Inflammatory macrophage (primary cell): ENCODE results near the gene NKAIN4.
"Not testable (repeated sequence)": the region's sequence is repeated elsewhere in the genome, so short reads cannot be mapped to it uniquely, and the experiment has no call there.

Source experiments
- DNase-seq, 2 donors: peaks; one replicate each; pipeline ENCODE4 v3.0.0-alpha.2; 2020 to 2022

NKAIN4 gene

DNA sequence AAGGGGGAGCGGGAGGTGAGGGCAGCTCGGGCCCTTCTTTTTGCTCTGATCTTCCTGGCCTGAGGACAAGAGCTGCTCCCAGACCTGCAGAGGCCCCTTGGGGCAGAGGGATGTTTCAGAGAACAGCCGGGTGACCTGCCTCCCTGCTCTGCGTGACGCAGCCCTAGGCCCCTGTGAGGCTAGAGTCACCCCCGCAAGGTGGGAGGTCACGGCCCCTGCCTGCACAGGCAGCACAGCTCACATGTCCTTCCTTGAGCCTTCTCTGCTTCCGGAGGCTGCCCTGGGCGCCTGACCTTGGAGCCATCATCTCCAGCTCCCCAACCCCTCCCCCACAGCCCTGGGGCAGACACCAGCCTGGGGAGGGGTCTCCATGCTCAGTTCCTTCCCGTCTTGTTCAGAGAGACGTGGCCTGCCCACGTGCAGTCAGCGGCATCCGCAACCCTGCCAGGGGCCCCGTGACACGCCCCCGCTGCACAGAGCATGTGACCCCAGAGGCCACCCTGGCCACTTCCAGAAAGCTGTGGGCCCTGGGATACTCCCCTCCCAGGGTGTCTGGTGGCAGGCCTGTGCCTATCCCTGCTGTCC lies 18.8 kb downstream of the NKAIN4 start, which contains the start of gene BIRC7:
Gene BIRC7 (plus strand): TSS at position 507 of the 585 bp plus-strand sequence. CDS start 192 bp downstream, outside the sequence.
- peak; percentile 17 to 69 for DNase-seq

DNA sequence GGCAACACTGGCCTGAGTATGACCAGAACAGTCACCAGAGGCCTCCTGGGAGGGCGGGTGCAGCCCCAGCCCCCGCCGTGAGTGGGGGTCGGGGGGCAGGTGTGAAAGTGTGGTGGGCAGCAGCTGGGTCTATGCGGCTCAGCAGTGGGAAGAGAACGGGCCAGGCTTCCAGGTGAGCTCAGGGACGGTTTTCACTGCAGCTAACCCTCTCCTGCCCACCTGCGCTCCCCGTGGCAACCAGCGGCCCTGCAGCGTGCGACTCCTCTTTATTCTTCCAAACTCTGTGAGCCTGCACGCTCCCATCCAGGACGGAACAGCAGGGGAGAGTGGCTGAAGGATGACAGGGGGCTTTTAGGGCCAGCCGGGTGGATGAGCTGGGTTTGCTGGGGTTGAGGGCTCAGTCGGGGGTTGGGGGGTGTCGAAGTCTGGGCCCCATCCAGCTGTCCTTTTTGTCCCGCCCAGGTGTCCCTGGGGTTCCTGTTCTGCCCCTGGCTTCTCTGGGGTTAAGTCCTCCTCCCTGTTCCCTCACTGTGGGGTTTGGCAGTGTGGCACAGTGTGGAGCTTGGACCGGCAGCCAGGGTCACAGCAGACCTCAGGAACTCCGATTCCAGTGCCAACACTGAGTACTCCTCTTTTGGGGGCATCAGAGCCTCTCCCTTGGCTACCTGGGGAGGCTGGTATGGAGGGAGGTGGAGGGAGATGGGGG lies 19.4 kb downstream of the NKAIN4 start:
- DNase-seq = no peak

DNA sequence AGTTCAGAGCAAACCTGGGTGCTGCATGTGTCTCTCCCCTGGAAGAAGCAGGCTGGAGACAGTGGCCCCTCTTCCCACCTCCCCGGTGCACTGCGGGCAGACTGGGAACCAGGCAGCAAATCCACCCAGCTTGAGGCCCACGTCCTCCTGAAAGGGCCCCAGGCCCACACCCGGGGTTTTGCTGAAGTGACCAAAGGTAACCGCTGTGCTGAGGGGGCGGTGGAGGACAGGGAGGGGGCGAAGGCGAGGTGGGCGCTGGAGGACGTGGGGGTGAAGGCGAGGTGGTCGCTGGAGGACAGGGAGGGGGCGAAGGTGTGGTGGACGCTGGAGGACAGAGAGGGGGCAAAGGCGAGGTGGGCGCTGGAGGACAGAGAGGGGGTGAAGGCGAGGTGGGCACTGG lies 20.3 kb downstream of the NKAIN4 start:
- DNase-seq = no peak

DNA sequence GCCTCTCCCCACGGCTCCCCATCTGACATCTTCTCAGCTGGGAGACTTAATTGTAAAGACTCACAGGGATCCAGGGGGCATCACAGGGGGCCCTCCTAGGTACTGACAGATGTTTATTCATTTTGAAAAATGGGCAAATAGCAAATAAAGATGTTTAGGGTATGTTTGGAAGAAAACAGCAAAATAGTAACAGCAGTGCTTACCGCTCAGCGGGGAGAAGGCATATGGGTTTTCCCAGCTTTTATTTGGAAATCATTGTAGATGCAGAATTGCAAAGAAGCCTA lies 21.3 kb downstream of the NKAIN4 start:
- DNase-seq = no peak

DNA sequence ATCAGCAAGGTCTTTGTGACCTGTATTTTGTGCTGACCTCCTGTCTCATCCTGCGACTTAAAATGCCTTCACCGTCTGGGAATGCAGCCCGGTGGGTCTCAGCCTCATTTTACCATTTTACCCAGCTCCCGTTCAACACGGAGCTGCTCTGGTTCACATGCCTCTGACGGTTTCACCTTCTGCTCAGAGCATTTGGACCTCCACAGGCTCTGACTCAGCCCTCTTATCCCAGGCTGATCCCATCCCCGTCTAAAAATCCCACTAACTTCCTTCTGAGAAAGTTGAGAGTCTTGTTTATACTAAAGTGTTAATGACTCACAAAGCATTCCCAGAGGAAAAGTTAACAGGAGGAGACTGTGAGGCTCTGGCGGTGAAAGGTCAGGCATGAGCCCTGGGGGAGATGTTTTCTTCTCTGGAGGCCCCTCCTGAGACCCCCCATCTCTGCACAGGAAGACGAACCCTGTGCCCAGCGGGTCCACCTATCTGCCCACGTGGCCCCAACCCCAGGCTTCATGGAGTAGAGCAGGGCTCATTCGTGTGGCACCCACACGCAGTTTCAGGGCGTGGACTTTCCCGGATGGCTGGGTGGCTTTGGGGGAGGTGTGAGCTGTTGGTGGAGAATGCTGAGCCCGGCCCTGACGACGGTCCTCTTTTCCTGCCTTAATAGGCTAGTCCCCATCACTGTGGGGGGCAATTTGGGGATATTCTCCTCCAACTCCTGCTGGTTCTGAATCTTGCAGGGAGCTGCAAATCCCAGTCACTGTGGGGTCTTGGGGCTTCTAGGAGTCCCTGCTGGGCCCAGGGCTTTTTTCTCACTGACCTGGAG lies 21.8 kb downstream of the NKAIN4 start:
- DNase-seq = no peak

DNA sequence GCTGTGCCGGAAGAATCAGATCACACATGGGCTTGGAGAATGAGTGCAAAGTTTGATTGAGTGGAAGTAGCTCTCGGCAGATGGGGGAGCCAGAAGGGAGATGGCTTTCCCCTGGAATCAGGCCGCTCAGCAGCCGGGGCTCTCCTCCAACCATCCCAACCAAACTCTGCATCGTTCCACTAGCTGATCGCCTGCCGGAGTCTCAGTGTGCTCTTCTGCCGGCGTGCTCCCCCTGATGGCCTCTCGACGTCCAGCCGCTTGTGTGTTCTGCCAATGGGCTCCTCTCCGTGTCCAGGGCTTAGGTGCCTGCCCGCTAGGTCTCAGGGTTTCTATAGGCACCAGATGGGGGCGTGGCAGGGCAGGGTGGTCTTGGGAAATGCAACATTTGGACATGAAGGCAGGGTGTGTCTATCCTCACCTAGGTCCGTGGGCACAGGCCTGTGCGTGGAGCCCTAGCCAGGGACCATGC lies 23.4 kb downstream of the NKAIN4 start:
- peak; percentile 3 to 51 for DNase-seq

DNA sequence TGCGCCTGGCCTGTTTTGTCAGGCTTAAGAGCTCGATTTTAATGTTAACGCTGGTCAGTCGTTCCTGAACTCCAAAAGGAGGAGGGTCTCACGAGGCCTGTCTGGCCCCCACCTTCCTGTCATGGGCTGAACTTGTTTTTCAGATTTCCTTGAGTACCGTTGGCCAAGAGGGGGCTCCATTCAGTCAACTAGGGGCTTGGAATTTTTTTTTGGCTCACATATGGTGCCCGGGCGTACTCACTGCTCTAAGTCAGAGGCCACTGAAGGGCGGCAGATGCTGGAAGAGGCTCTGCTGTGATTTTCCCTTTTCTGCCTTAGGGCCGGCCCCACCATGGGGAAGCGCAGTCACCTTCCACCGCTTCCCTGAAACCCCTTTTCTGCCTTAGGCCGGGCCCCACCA lies 25.5 kb downstream of the NKAIN4 start:
- DNase-seq = no peak

DNA sequence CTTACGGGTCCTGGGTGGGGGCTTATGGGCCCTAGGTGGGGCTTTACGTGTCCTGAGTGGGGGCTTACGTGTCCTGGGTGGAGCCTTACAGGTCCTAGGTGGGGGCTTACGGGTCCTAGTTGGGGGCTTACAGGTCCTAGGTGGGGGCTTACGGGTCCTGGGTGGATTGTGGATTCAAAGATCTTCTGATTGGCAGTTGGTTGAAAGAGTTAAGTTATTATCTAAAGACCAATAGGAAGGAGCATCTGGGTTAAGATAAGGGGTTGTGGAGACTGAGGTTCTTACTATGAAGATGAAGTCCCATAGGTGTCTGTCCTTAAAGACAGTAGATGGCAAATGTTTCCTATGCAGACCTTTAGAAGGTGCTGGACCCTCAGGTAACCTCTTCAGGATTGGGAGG lies 27.0 kb downstream of the NKAIN4 start:
- no peak for DNase-seq

DNA sequence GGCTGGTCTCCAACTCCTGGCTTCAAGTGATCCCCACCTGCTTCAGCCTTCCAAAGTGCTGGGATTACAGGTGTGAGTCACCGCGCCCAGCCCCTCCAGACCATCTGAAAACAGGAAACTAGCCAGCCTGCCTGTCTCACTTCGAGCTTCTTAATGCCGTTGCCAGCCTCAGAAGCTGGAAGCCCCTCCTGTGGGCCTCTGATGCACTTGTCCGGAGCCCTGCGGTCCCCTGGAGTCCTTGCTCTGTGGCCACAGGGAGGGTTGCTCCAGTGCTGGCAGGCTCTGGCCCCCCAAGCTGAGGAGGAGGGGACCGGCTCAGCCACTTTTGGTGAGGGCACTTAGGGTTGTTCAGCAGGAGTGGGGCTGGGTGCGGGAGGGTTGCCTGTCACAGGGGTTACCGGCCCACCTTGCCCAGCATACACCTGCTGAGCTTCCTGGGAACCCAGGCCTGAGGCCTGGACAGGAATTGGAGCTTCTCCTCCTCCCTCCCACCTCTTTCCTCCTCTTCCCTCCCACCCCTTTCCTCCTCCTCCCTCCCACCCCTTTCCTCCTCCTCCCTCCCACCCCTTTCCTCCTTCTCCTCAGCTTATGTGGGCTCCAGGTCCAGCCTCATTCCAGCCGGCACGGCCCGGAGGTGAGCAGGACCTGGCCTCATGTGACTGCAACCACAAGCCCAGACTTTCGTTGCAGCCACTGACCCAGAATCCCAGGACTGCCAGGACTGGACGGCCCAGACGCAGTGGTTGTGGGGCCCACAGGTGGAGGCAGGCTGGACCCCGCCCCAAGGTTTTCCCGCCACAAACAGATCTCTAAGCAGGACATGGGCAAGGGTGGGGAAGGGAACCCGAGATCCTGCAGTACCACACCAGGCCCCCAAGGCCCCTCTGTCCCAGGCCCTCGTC lies 28.0 kb downstream of the NKAIN4 start:
- DNase-seq = no peak

DNA sequence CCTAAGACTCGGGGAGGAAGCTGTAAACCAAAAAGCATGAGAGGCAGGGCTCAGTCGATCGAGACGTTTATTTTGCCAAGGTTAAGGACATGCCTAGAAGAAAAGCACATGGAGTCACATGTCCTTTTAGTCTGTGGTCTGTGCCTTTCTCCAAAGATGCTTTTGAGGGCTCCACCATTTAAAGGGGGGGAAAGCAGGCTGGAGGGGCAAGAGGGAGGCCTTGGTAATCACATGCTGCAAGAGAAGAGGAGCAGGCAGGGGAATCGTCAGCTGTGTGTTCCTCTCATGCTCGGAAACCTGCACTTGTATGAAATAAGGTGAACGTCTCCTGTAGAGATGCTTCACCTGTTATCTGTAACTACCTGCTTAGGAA lies 29.2 kb downstream of the NKAIN4 start:
- no peak for DNase-seq

DNA sequence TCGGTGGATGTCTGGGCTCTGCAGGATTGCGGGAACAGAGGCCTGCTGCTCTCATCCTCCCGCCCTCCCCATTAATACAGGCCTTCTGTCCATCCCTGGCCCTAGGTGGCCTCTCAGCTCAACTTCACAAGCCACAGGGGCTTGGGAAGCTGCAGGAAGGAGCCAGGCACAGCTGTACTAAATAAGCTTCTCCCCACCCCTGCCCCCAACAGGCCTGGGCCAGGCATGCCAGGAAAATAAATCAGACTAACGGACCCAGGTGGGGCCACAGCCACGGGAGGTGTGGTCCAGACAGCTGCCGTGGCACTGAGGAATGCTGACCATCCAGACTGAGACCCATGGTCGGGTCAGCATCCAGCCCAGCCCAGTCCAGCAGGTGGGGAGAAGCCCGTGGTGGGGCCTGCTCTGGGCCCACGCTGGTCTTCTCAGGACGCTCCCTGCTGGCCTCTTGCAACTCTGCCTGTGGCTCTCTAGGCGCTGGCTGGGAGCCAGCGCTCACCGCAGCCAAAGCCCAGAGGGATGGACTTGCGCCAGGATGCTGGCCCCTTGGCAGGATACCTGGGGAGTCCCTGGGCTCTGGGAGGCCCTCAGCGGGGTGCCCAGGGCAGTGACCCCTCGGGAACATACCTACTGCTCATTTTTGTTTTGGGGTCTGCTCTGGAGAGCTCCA lies 29.7 kb downstream of the NKAIN4 start:
- no peak for DNase-seq

DNA sequence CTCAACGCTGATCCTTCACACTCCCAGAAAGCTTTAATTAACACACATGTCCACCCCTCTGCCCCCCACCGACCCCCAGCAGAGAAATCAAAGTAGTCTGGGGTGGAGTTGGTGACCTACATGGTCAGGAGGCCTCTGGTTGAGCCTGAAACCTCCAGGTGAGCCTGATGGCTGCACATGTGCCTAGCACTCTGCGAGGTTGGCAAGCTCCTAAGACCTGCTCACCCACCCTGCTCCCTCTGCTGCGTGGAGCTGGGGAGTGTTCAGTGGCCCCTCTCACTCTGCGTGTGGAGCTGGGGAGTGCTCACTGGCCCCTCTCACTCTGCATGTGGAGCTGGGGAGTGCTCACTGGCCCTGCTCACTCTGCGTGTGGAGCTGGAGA lies 30.4 kb downstream of the NKAIN4 start:
- no peak for DNase-seq

DNA sequence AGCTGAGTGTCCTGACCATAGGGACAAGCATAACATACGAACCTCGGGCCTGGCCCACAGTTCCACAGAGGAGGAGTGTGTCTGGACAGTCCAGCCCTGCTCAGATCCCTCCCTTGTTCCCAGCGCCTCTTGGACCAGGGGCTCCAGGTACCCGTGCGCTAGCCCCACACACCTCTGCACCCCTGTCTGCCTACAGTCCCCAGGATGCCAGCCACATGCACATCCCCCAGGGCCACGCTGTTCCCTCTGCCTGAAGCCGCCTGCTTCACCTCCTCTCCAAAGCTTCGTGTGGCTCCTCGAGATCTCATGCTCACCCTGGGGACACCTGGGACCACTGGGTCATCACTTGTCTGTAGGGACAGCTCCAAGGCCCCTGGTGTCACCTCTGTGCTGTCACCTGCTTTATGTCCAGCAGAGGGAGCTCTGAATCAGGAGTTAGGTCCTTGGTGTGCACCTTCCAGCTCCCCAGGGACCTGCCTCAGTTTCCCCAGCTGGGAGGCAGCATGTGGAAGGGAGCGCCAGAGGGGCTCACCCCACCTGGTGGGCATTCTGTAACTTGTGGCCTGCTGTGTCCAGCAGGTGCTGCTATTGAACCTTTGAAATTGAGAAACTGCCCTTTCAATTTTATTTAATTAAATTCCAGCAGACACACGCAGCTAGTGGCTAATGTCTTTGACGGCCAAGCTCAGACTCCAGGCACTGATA lies 31.0 kb downstream of the NKAIN4 start:
- peak; percentile 30 to 54 for DNase-seq

DNA sequence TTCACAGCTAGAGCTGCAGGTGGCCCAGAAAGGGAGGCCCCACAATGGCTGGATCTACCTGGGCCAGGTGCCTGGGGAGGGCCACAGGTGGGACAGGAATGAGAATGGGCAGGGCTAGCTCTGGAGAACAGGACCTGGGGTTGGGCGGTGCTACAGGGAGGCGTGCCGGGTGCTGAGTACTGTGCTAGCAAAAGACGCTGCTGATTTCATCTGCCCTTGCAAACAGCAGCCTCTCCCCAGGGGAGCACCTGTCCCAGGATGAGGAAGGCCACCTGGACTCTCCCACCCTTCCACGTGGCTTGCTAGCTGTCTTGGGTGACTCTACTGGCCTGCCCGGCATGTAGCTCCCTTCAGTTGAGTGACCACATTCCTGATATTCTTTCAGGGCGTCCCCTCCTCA lies 31.7 kb downstream of the NKAIN4 start:
- no peak for DNase-seq

DNA sequence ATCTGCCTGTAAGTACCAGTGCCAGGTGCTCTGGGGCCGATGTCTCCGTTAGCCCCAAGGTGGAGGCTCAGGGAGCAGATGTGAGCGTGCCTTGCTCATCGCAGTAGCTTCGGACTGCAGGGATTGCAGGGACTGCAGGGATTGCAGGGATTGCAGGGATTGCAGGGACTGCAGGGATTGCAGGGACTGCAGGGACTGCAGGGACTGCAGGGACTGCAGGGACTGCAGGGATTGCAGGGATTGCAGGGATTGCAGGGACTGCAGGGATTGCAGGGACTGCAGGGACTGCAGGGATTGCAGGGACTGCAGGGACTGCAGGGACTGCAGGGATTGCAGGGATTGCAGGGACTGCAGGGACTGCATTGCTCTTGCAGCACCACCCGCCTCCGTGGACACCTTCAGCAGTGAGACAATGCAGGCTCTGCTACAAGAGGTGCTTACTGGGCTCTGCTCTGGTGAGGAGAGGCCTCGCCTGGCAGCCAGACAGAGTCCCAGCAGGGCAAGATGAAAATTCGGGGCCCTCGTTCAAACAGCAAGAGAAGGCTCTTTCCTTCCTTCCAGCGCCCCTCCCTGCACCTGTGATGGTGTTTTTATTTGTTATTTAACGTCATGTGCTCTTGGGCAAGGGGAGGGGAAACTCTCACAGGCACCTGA lies 32.7 kb downstream of the NKAIN4 start:
- not testable (repeated sequence) for DNase-seq

DNA sequence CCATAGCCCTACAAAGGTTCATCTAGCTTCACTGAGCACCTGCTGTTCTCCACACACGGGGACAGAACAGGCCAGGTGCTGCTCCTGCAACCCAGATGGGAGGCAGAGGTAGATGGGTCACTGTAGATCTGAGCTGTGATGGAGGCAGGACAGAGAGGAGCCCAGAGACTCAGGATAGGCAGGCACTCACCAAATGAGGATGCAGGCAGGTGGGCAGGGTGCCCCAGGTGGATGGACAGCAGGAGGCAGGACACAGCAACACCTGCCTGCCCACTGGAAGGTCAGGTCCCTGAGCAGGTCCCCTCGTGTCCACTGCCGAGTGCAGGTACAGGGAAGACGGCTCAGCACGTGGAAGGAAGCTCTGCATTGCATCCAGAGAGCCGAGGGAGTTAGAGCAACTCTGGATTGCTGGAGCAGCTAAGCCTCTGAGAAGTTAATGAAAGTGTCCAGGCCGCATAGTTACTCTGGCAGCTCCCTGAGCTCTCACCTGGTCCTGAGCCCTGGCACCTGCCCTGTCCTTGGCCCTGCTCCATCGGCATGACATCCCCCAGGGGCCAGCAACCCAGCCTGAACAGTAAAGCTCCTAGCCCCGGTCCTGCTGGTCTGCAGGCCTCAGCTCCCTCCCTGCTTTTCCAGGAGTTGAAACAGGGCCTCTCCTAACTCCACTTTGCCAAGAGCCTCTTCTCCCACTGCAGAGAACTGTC lies 33.4 kb downstream of the NKAIN4 start:
- no peak for DNase-seq

DNA sequence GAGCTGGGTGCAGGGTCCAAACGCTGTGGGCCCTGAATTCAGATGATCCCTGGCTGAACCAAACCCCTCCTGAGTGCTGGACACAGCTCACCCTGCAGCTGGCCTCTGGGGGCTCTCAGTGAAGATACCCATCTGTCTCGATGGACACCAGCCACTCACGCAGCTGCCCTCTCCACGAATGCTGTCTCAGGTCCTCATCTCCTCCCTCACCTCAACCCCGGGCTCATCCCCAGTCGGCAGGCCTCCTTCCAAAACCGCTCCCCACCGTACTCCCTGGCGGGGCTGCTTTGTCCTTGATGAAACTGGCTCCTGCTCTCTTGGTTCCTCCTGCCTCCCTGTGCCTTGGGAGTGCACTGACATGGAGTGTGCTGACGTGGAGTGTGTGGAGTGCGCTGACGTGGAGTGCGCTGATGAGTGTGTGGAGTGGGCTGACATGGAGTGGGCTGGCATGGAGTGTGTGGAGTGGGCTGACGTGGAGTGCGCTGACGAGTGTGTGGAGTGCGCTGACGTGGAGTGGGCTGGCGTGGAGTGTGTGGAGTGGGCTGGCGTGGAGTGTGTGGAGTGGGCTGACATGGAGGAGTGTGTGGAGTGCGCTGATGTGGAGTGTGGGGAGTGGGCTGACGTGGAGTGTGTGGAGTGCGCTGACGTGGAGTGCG lies 34.3 kb downstream of the NKAIN4 start:
- no peak for DNase-seq

DNA sequence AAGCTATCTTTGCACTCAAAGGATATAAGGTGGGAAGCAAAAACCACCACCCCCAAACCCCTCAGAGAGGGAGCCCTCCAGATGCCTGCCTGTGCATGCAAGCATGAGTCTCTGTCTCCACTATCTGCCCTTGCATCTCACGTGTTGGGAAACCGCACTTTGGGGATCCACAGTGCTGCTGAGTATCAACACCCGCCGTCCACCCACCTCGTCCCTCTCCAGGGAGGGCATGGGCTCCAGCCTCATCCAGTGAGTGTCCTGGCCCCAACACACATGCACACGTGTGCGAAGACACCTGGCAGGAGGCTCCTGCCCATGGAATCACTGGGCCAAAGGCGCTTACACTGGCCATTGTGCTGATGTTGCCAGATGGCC lies 34.8 kb downstream of the NKAIN4 start:
- DNase-seq = no peak

DNA sequence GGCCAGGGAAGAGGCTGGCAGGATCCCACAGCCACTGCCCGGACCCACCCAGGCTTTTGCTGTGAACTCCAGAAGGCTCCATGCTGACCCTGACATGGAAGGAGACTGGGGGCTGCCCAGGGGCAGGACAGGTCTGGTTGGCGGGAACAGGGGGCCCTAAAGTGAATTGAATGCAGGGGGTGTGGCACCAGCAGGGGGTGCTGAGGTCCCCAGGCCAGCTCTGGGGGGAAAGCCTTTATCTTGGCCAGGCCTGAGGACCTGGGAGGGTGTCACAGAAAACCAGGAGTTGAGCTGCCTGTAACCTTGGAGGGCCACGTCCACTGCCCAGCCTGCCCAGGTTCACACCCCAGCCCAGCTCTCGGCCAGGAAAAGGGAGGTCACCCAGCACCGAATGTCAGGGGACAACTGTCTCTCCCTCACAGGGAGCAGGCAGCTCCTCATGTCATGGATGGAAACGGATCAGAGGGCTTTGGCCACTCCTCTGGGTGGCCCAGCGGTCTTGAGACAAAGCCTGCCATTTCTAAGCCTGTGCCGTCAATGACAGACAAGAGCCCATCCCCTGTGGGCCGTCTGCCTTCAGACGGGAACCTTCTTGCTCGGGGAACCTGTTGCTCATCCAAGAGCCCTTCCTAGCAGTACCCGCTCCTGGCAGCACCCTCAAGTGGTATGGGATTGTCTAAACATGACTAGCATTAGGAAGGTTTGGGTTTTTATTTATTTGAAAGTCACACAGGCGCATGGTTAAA lies 35.4 kb downstream of the NKAIN4 start:
- no peak for DNase-seq
